ENCODE data around the gene TBC1D22A.
A peak's percentile ranks its signal among the peaks of the same experiment; 100 is the strongest.

Gene TBC1D22A

GRCh38 chr22:46796566-46797195 is 34.2 kb downstream of the TBC1D22A start:
- no peak for DNase-seq

DNA sequence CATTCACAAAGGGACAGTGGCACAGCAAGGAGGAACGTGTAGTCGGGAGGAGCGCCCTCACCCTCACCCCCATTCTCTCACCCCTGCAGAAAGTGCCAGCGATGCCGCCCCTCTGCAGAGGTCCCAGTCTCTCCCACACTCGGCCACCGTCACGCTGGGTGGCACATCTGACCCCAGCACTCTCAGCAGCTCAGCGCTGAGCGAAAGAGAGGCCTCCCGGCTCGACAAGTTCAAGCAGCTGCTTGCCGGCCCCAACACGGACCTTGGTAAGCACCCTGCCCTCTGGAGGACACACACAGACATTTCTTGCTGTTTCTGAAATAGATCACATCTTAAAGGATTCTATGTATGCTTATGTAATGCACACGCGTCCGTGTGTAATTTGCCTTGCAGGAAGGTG is 34.9 kb downstream of the TBC1D22A start:
- DNase-seq, result no peak

DNA sequence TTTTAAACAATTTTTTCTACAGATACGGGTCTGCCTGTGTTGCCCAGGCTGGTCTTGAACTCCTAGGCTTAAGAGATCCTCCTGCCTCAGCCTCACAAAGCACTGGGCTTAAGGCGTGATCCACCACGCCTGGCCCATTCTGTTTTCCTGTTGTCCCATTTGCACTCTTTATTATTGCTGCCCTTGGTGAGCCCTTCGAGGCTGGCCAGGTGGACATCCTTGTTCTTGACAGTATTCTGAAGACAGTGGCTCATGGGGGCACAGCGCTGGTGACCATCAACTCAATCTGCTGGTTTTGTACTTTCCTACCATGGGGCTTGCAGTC is 35.6 kb downstream of the TBC1D22A start:
- DNase-seq, result no peak

GRCh38 chr22:46798366-46799350 is 36.2 kb downstream of the TBC1D22A start:
- DNase-seq, result peak; percentile 89

DNA sequence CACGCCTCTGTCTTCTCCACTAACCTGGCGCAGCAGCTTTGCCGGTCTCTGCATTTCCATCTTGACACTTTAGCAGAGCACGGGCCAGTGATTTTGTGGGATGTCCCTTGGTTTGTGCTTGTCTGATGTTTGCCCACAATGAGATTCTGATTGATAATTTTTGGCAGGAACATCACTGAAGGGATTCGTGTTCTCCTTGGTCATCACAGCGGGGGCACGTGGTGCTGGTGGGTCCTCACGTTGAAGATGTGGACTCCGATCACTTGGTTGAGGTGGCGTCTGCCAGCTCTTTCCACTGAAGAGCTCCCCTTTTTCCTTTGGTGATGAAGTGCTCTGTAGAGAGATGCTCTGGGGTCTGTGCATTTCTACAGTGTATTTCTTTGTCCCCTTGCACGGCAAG is 37.2 kb downstream of the TBC1D22A start:
- no peak for DNase-seq

DNA sequence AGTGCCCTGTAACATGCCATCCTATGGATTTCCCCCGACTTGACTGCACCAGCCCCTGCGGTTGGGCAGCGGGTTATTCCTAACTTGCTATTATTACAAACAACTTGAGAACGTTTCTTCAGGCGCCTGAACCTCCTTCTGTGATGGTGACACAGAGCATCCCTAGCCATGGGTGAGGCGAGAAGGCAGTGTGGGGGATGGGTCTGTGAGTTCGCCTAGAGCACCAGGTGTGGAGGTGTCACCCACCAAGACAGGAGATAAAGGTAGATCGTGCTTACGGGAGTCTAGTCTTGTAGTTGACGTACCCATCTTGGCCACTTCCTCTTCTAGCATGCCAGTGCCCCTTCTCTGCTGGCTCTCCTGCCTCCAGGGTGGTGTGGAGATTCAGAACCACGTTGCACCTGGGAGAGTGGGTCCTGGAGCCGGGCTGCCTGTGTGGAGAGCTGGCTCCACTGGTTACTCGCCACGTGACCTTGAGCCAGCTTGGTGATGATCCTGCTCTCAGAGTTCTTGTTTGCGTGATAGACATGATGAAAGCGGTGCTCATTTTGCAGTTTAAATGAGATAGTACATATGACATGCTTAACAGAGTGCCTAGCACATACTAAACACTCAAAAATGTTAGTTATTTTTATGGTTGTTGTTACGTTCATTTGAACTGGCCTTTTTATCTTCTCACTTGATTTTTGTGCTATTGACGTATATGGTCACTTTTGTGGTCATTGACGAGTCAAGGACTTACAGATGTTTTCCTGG is 37.8 kb downstream of the TBC1D22A start:
- DNase-seq, result no peak

GRCh38 chr22:46801331-46801811 is 38.9 kb downstream of the TBC1D22A start:
- no peak for DNase-seq

DNA sequence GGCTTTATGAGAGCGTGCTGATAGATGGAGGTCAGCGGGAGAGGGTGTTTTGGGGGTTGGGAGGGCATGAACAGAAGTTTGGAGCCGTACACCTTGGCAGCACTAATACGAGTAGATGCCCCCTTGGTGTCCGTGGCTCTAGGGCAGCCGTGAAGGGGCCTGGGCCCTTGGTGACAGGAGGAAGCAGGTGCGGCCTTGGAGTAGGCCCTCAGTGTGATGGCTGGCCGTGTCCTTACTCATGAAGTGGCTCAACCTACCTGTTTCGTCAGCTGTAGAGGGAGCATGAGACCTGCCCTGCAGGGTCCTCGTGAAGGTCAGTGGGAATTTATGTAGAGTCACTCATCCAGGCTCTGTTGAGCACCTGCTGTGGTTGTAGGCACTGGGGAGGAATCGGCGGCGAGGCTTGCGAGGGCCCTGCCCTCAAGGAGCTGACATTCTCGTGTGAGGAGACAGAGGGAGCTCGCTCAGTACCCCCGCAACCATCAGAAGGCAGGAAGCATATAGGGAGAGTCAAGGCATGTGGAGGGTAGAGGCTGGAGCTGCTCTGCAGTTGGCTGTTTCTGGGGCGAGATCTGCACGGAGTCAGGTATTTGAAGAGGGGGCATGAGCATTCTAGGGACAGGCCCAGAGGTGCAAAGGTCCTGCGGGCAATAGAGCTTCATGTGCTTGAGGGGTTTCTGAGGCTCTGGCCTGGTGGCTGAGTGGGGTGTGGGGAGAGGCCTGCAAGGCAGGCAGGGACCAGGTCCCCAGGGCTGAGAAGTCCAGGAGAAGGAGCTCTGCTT is 39.6 kb downstream of the TBC1D22A start:
- no peak for DNase-seq

GRCh38 chr22:46802608-46803027 is 40.2 kb downstream of the TBC1D22A start:
- no peak for DNase-seq

DNA sequence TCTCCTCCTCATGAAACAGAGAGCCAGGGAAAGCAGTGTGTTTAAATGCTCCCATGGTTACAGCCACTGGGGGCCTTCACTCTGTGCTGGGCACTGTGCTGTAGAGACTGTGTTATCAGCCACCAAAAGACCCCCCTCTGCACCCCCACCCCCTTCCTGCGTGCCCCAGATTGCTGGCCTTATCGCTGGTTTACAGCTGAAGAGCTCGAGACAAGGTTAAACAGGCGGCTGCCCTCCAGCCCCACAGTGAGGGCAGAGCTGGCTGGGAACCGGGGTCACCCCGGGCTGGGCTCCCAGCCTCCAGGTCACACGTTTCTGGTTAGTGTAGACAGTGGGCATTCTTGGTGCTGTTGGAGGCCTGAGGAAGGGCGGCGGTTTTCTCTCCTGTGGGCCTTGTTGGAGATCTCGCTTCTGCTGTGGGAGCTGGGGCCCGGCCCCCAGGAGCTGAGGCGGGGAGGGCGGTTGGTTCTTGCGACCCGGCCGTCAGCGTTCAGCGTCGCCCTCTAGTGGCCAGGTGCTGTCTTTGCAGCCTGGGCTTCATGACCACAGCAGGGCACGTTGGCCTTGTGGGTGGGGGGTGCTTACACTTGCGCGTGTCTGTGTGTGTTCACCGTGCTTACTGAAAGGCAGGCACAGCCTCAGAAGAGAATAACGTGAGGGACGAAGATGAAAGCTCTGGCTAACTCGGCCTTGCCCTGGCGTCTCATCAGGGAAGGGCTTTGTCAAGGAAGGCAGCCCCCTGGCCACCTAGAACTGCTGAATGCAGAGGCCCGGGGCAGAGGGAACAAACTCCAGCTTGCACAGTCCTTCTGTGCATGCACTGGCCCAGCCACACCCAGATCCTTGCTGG is 40.8 kb downstream of the TBC1D22A start:
- DNase-seq, result peak; percentile 65

DNA sequence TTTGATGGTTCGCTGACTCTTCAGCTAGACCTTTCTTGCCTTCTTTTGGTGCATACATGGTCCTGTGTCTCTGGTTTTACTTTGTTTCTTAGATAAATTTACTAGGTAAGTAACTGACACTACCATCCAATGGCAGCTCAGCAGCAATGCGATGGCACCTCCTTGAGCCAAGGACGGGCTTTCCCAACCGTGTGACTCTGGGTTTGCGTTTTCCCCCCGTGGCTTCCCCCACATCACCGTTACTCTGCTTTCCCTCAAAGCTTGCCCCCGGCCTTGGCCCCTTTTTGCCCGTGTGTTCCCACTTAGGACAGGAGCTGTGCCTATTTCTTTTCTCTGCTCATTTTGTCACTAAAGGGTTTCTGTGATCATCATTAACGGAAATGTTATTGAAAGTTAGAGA is 41.5 kb downstream of the TBC1D22A start:
- no peak for DNase-seq

DNA sequence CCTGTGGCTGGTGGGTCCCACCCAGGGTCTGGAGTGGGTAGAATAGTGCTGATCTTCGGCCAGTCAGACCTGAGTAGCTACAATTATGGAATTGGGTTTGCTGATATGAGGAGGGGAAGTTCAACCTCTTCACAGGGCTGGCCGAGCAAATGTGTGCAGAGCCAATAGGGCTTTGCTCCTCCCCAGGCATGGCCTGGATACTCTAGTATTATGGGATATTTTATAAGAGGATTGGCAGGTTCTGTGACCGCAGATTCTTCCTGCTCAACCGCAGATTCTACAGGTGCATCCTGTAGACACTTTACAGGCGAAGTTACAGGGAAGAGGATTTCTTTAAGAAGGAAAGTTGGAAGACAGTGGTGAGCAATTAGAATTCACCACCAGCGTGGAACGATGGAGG is 44.3 kb downstream of the TBC1D22A start:
- DNase-seq, result no peak

DNA sequence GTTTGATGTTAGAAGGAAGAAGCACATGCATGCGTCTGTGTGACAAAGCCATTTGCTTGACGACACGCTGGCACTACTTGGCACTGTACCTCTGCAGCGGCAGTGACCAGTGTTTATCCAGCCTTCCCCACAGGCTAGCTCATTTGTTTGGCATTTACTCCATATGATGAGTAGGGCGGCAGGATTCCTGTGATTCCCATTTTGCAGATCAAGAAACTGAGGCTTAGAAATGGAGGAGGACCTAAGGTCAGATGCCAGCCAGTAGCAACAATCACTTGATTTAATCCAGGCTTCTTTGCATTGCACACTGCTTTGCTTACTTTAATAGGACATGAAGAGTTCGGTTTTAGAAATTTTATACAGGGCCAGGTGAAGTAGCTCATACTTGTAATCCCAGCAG is 45.0 kb downstream of the TBC1D22A start:
- no peak for DNase-seq

DNA sequence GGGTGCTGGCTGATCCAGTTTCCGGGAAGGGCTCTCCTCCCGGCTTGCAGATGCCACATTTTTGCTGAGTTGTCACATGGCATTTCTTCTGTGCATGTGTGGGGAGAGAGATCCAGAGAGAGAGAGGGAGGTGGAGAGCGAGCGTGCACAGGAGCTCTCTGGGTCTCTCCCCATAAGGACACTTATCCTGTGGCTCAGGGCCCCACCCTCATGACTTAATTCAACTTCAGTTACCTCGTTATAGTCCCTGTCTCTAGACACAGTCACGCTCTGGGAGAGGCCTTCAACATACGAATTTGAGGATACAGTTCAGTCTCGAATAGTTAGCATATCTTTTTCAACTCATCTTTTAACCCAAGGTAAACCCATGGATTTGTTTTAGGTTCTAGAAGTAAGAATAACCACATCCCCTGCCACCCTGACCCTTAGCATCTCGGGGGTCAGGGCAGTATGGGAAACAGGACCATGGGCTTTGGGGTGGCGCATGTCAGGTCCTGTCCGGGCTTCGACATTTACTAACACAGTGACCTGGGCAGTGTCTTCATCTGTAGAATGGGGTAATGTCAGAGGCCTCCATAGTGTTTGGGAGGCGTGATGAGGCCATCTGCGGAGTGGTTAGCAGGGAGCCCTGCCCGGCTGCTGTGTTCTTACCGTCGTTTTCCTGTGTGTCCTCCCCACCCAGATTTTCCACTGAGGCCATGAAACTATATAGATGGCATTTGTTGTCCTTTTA is 46.9 kb downstream of the TBC1D22A start:
- no peak for DNase-seq

DNA sequence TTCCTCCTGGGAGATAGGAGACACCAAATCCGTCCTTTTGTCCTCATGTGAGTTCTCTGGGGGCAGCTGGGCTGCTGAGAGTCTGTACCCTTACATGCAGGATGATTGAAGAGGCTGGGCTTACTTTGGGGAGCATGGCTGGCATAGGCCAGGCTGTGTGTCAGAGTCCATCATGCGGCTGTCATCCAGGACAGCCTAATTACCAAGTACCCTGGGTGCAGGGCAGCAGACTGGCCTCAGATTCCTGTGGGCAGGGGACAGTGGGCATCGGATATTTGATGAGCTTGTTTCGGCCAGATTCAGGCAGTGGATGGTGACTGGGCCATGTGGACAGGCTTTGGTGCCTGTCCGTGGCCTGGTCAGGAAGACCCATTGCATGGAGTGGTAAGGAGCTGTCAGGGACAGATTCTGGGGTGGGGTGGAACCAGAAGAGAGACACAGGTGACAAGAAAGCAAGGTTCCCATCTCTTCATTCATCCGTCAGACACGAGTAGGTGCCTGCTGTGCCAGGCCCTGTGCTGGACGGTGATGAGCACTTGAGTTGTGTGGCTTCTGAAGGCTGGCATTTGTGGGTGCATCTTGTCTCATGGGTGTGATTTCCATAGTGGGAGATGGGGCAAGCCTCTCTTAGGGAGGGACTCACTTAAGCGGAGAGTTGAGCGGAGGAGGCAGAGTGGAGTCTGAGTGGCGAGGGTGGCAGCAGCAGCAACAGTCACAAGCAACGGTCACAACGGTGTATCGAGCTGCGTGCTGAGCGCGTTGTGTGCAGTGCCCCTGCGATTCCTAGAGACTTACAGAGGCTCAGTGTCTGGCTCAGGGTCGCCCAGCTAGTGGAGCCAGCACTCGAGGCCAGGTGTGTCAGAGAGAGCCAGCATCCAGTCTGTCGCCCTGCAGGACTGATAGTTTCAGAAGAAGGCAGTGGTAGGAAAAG is 48.7 kb downstream of the TBC1D22A start:
- no peak for DNase-seq

GRCh38 chr22:46812034-46812605 is 49.7 kb downstream of the TBC1D22A start:
- DNase-seq, result no peak

GRCh38 chr22:46812788-46813187 is 50.3 kb downstream of the TBC1D22A start:
- DNase-seq, result no peak

- no peak for DNase-seq
Measured at GRCh38 chr22:46813816-46814597, 51.6 kb downstream of the TBC1D22A start.

DNA sequence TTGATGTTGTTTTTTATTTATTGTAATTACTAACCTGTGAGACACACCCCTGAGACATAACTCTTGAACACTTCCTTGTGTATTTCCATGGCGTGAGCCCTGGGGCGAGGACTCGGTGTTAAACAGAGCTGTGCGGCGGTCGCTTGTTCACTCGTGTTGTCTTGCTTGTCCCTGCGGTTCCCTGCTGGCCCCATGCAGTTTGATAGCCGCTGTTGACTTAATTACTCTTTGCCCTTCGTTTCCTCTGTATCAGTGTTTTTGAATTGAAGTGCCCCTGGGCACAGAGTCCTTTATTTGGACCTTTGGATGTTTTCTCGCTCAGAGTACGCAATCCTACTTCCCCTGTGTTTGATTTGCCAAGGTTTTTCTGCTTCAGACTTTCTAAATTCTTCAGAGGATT is 52.7 kb downstream of the TBC1D22A start:
- no peak for DNase-seq
